Measurements from ENCODE around the gene SLC25A27. TPM values are rescaled to one million over a fixed set of nuclear protein-coding genes. Genes with fewer than 3 reads are reported as not detected.

Gene SLC25A27
- total RNA-seq, 1 experiment from 2014 or later, result 0.45 TPM

GRCh38 chr6:46610862-46611553, 41.8 kb upstream of the SLC25A27 start:
- Histone ChIP-seq H3K36me3 (ENCODE audit: insufficient read depth, low read length, poor library complexity, severe bottlenecking) (no peaks in the 10 kb centered on the region), H3K4me3 (ENCODE audit: low read depth, low read length, poor library complexity, severe bottlenecking) (no peak overlapping the region), H3K9me3 (ENCODE audit: low read depth, low read length, poor library complexity, severe bottlenecking) (no peaks in the 10 kb centered on the region), H3K4me1 (ENCODE audit: insufficient read depth, low read length, poor library complexity, severe bottlenecking) (no peaks in the 10 kb centered on the region), H3K27me3 (replicated peaks; ENCODE audit: insufficient read depth, low read depth, low read length, poor library complexity) (no peaks in the 10 kb centered on the region), H3K27ac (ENCODE audit: low read depth, low read length, poor library complexity, severe bottlenecking) (no peak overlapping the region)
- no TSS peak for BruUV-seq (replicated peaks)
- CTCF ChIA-PET, result no interaction called here
- TF ChIP-seq CTCF (conservative IDR thresholded peaks at IDR 0.05; ENCODE audit: low read depth, low read length), result no peak
- TF ChIP-seq EZH2 (IDR thresholded peaks at IDR 0.05; ENCODE audit: borderline replicate concordance, low read depth, low read length, poor library complexity, severe bottlenecking), result no peak
- no peak for DNase-seq (ENCODE audit: low spot score)
- intact Hi-C loops (cut with micrococcal nuclease; ENCODE audit: unreplicated experiment), result no loop called here
- POLR2A ChIA-PET (ENCODE audit: low non-redundant PET), result interaction anchor here (0.6 kb wide), 1 partner anchor 29 kb away, joined by 5 read pairs; no protein-coding TSS in a partner anchor

GRCh38 chr6:46612645-46613044, 40.1 kb upstream of the SLC25A27 start:
- H3K4me1 ChIP-seq (ENCODE audit: insufficient read depth, low read length, poor library complexity, severe bottlenecking), result no peaks in the 10 kb centered on the region
- TF ChIP-seq EZH2 (IDR thresholded peaks at IDR 0.05; ENCODE audit: borderline replicate concordance, low read depth, low read length, poor library complexity, severe bottlenecking), result no peak
- no peak for TF ChIP-seq CTCF (conservative IDR thresholded peaks at IDR 0.05; ENCODE audit: low read depth, low read length)
- CTCF ChIA-PET, result interaction anchor here (0.6 kb wide), 1 partner anchor 405 kb away, joined by 3 read pairs; no protein-coding TSS in a partner anchor
- no peak overlapping the region for H3K4me3 ChIP-seq (ENCODE audit: low read depth, low read length, poor library complexity, severe bottlenecking)
- H3K9me3 ChIP-seq (ENCODE audit: low read depth, low read length, poor library complexity, severe bottlenecking), result no peaks in the 10 kb centered on the region
- no peaks in the 10 kb centered on the region for H3K27me3 ChIP-seq (replicated peaks; ENCODE audit: insufficient read depth, low read depth, low read length, poor library complexity)
- POLR2A ChIA-PET (ENCODE audit: low non-redundant PET), result no interaction called here
- no TSS peak for BruUV-seq (replicated peaks)
- intact Hi-C loops (cut with micrococcal nuclease; ENCODE audit: unreplicated experiment), result no loop called here
- DNase-seq (ENCODE audit: low spot score), result no peak
- no peak overlapping the region for H3K27ac ChIP-seq (ENCODE audit: low read depth, low read length, poor library complexity, severe bottlenecking)
- H3K36me3 ChIP-seq (ENCODE audit: insufficient read depth, low read length, poor library complexity, severe bottlenecking), result no peaks in the 10 kb centered on the region

- H3K9me3 ChIP-seq (ENCODE audit: low read depth, low read length, poor library complexity, severe bottlenecking), result no peaks in the 10 kb centered on the region
- no peaks in the 10 kb centered on the region for H3K36me3 ChIP-seq (ENCODE audit: insufficient read depth, low read length, poor library complexity, severe bottlenecking)
- ChIA-PET CTCF (no interaction called here), POLR2A (ENCODE audit: low non-redundant PET) (no interaction called here)
- BruUV-seq (replicated peaks), result no TSS peak
- TF ChIP-seq EZH2 (IDR thresholded peaks at IDR 0.05; ENCODE audit: borderline replicate concordance, low read depth, low read length, poor library complexity, severe bottlenecking), result no peak
- TF ChIP-seq CTCF (conservative IDR thresholded peaks at IDR 0.05; ENCODE audit: low read depth, low read length), result no peak
- no peak for DNase-seq (ENCODE audit: low spot score)
- H3K4me1 ChIP-seq (ENCODE audit: insufficient read depth, low read length, poor library complexity, severe bottlenecking), result no peaks in the 10 kb centered on the region
- H3K4me3 ChIP-seq (ENCODE audit: low read depth, low read length, poor library complexity, severe bottlenecking), result no peak overlapping the region
- no peaks in the 10 kb centered on the region for H3K27me3 ChIP-seq (replicated peaks; ENCODE audit: insufficient read depth, low read depth, low read length, poor library complexity)
- intact Hi-C loops (cut with micrococcal nuclease; ENCODE audit: unreplicated experiment), result no loop called here
- no peak overlapping the region for H3K27ac ChIP-seq (ENCODE audit: low read depth, low read length, poor library complexity, severe bottlenecking)
Observed at GRCh38 chr6:46618726-46619125, 34.0 kb upstream of the SLC25A27 start.

All from A673 (cell line).